DND-41 (cell line): ENCODE data around the gene ACAD11.

Experiments
- CTCF ChIP-seq: IDR thresholded peaks from 2 replicates; pipeline ENCODE4 v1.5.1; 2012; ENCODE audit warnings: borderline replicate concordance, low read length, moderate library complexity, mild to moderate bottlenecking; ENCODE audit not compliant: poor library complexity, severe bottlenecking; ENCODE audit errors: extremely low read depth
- EZH2 ChIP-seq: IDR thresholded peaks from 3 replicates; pipeline ENCODE4 v1.6.1; 2012; ENCODE audit warnings: borderline replicate concordance, low read depth, mild to moderate bottlenecking, moderate library complexity, low read length, inconsistent platforms; ENCODE audit not compliant: severe bottlenecking

DNA sequence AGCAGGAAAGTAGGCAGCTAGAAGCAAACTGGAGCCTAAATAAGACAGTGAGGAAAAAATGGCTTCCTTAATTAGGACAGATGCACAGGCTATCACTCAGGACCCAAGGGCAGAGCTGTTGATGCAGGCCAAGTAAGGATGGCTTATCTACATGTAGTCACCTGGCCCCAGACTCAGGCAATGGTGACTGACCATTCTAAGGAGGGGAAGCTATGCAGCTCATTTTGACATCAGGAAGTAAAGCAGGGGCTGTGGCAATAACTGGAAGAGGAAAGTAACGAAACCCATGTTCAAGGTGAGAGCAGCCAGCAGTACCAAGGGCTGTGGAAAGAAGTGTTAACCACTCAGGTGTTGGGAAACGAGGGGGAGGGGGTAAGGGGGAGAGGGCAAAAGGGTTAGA is 16.2 kb downstream of the ACAD11 start:
- TF ChIP-seq CTCF (no peak), EZH2 (no peak)
